BE2C (cell line): ENCODE data around the gene S100A3.

Experiments used
- DNase-seq: peaks from one replicate; pipeline ENCODE4 v3.0.0-alpha.2; 2020
- H3K27me3 ChIP-seq: fragments of 250-450 bp; sonication (Bioruptor Pico); 2 replicates; pipeline ENCODE4 v1.5.1; 2020; ENCODE audit warnings: mild to moderate bottlenecking
- H3K36me3 ChIP-seq: fragments of 250-450 bp; sonication (Bioruptor Pico); 2 replicates; pipeline ENCODE4 v1.5.1; 2020; ENCODE audit warnings: mild to moderate bottlenecking
- H3K4me1 ChIP-seq: fragments of 250-450 bp; sonication (Bioruptor Pico); 2 replicates; pipeline ENCODE4 v1.5.1; 2020
- H3K4me3 ChIP-seq: 2 replicates; pipeline ENCODE4 v1.5.1; 2011; ENCODE audit warnings: low read depth, low read length
- H3K9me3 ChIP-seq: fragments of 250-450 bp; sonication (Bioruptor Pico); 2 replicates; pipeline ENCODE4 v1.5.1; 2020
- TF ChIP-seq, protein P1 (sequence below): IDR thresholded peaks from 2 replicates; pipeline ENCODE4 v1.5.1; 2012; ENCODE audit warnings: mild to moderate bottlenecking, low read depth, low read length

S100A3 gene

DNA sequence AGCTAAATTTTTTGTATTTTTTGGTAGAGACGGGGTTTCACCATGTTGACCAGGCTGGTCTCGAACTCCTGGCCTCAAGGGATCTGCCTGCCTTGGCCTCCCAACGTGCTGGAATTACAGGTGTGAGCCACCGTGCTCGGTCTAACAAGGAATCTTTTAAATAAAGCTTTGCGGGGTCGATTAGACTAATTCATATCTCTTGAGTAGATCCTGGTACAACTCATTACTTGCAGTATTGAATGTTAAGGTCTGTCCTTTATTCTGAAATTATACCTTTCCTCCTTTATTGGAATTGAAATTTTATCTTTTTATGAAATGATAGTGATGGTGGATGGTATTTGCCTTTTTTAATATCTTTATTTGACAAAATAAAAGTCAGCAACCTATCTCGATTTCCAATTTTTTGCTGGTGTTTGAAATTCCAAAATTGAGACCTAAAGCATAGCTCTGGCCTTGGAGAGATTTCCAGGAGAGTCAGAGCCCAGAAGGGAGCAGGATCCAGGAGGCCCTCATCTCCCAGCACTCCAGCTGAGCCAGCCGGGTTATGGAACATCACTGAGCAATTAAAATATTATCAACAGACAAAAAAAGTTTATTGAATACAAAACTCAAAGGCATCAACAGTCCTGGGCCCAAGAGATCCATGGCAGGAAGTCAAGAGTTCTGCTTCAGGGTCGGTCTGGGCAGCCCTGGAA lies 11.9 kb upstream of the S100A3 start:
- Histone ChIP-seq H3K9me3 (no peaks in the 10 kb centered on the region), H3K27me3 (no peaks in the 10 kb centered on the region), H3K4me1 (peaks cover 7% of the 10 kb centered on the region), H3K4me3 (no peak overlapping the region), H3K36me3 (no peaks in the 10 kb centered on the region)
- no peak for DNase-seq
- TF ChIP-seq, protein P1, sequence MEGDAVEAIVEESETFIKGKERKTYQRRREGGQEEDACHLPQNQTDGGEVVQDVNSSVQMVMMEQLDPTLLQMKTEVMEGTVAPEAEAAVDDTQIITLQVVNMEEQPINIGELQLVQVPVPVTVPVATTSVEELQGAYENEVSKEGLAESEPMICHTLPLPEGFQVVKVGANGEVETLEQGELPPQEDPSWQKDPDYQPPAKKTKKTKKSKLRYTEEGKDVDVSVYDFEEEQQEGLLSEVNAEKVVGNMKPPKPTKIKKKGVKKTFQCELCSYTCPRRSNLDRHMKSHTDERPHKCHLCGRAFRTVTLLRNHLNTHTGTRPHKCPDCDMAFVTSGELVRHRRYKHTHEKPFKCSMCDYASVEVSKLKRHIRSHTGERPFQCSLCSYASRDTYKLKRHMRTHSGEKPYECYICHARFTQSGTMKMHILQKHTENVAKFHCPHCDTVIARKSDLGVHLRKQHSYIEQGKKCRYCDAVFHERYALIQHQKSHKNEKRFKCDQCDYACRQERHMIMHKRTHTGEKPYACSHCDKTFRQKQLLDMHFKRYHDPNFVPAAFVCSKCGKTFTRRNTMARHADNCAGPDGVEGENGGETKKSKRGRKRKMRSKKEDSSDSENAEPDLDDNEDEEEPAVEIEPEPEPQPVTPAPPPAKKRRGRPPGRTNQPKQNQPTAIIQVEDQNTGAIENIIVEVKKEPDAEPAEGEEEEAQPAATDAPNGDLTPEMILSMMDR, result no peak

DNA sequence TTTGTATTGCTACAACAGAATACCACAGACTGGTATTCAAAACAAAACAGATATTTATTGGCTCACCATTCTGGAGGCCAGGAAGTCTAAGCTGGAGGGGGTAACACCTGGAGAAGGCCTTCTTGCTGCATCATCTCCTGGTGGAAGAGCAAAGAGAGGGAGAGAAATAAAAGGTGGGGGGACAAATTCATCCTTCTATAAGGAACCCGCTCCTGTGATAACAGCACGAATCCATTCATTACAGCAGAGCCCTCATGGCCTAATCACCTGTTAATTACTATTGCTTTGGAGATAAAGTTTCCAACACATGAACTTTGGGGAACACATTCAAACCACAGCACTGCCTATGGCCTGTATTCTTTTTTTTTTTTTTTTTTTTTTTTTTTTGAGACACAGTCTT lies 11.2 kb upstream of the S100A3 start:
- Histone ChIP-seq H3K4me1 (peaks cover under 1% of the 10 kb centered on the region), H3K27me3 (no peaks in the 10 kb centered on the region), H3K36me3 (no peaks in the 10 kb centered on the region), H3K9me3 (no peaks in the 10 kb centered on the region), H3K4me3 (no peak overlapping the region)
- DNase-seq, result no peak
- TF ChIP-seq, protein P1, result no peak

DNA sequence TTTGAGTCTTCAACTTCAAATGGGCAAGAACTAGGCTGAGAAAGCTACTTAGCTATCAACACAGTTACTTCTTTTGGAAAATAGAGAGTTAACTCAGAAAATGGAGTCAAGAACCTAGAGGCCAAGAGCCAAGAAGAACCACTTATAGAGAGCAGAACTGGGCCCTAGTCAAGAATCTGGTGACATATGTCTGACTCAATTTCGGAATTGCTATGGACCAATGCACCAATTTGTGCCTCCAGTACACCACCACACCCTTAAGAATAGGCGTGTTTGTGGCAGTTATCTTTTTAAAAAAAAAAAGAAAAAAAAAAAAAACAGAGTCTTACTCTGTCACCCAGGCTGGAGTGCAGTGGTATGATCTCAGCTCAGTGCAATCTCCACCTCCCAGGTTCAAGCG lies 8.8 kb upstream of the S100A3 start:
- TF ChIP-seq, protein P1, result no peak
- Histone ChIP-seq H3K4me3 (no peak overlapping the region), H3K9me3 (no peaks in the 10 kb centered on the region), H3K27me3 (no peaks in the 10 kb centered on the region), H3K4me1 (peaks cover 7% of the 10 kb centered on the region), H3K36me3 (no peaks in the 10 kb centered on the region)
- no peak for DNase-seq

DNA sequence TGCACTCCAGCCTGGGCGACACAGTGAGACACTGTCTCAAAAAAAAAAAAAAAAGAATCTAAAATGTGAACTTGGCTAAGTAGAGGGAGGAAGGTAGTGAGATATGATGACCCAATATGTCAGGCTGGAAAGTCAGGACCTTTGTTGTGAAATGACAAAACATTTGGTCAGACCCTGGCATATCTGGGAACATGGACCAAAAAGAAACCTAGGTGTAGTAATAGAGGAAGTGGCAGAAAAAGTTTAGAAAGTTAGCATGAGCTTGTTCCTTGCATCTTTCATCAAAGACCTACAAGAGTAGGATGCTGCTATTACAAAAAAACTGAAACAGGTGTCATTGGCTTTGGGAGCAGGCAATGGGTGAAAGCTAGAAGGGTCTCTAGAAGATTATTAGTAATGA lies 7.3 kb upstream of the S100A3 start:
- Histone ChIP-seq H3K4me1 (peaks cover 7% of the 10 kb centered on the region), H3K36me3 (no peaks in the 10 kb centered on the region), H3K27me3 (no peaks in the 10 kb centered on the region), H3K4me3 (no peak overlapping the region), H3K9me3 (no peaks in the 10 kb centered on the region)
- DNase-seq, result no peak
- TF ChIP-seq, protein P1, result no peak

DNA sequence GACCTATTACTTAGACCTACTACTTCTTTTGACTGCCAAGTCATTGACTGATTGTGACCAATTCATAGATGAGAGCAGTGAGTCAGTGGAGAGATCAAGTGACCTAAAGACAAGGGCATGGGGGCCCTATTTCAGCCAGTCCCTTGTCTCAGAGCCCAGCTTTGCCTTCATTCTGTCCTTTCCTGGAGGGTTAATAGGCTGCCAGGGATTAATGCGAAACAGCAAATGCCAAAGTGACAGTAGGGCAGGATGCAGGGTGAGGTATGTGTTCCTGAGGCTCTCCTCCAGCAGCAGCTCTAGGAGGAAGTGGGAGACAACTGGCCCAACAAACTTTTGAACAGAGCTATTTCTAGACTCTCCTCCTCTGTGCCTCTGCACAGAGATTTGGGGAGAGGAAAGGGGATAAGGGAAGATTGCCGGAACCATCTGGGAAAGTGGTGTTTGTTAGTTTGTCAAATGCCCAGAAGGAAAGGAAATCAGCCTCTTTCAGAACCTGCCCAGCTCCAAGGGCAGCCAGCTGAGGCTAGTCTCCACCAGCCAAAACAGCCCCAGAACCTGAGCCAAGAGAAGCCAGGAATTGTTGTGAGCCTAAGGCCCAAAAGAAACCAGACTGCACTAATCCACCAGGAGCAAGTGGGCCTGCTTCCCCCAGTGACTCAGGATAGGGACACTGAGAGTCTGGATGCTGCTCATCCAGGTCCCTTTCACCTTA lies 4.9 kb upstream of the S100A3 start:
- peaks cover 19% of the 10 kb centered on the region for H3K4me1 ChIP-seq
- TF ChIP-seq, protein P1, result no peak
- H3K4me3 ChIP-seq, result no peak overlapping the region
- no peaks in the 10 kb centered on the region for H3K9me3 ChIP-seq
- H3K36me3 ChIP-seq, result no peaks in the 10 kb centered on the region
- DNase-seq, result no peak
- H3K27me3 ChIP-seq, result no peaks in the 10 kb centered on the region

DNA sequence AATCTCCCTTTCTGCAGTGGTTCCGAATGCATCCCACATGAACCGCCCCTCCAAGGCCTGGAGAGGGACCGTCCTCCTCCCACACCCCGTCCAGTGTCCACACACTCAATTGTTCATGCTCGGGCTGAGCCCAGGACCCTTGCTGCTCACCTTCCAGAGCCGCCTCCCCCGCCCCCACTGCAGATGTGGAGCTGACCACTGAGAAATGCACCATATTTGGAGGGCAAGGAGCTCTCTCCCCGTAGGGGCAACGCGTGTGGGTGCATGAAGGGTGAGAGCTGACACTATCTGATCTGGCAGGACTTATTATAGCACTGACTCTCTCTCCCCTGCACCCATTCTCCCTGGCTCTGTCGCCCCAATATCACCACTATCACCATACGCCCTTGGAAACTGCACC lies 4.0 kb upstream of the S100A3 start:
- DNase-seq, result no peak
- H3K27me3 ChIP-seq, result no peaks in the 10 kb centered on the region
- TF ChIP-seq, protein P1, result no peak
- no peak overlapping the region for H3K4me3 ChIP-seq
- H3K9me3 ChIP-seq, result no peaks in the 10 kb centered on the region
- no peaks in the 10 kb centered on the region for H3K36me3 ChIP-seq
- peaks cover 28% of the 10 kb centered on the region for H3K4me1 ChIP-seq
